ENCODE measurements around the gene GALNT9. TPM values are rescaled to one million over a fixed set of nuclear protein-coding genes. Genes with fewer than 3 reads are reported as not detected.

GALNT9 gene
- total RNA-seq, 4 donors from 2014 or later: 0.17 to 0.58 (median 0.46) TPM

GRCh38 chr12:132322206-132323132, 6.9 kb downstream of the GALNT9 start:
- Histone ChIP-seq H3K4me3 (no peak overlapping the region), H3K9me3 (no peaks in the 10 kb centered on the region), H3K27ac (replicated peaks in 1 of 4) (peak overlapping the region in 1 of 4 donors; percentile 2), H3K4me1 (peaks cover 0 to 27% (median 26%) of the 10 kb centered on the region in 4 donors), H3K27me3 (peaks cover 0 to 75% (median 0%) of the 10 kb centered on the region in 4 donors), H3K36me3 (no peaks in the 10 kb centered on the region)
- intact Hi-C loops (cut with DNase I): no loop called here
- DNase-seq (ENCODE audit: extremely low spot score): no peak
- TF ChIP-seq EP300 (IDR thresholded peaks at IDR 0.05): no peak
- no peak for TF ChIP-seq POLR2AphosphoS5 (IDR thresholded peaks at IDR 0.05)
- TF ChIP-seq CTCF (IDR thresholded peaks at IDR 0.05): no peak
- no peak for TF ChIP-seq POLR2A (IDR thresholded peaks at IDR 0.05; ENCODE audit: low read depth)
- WGBS: 74% methylated on average over 25 of the region's 43 CpGs

DNA sequence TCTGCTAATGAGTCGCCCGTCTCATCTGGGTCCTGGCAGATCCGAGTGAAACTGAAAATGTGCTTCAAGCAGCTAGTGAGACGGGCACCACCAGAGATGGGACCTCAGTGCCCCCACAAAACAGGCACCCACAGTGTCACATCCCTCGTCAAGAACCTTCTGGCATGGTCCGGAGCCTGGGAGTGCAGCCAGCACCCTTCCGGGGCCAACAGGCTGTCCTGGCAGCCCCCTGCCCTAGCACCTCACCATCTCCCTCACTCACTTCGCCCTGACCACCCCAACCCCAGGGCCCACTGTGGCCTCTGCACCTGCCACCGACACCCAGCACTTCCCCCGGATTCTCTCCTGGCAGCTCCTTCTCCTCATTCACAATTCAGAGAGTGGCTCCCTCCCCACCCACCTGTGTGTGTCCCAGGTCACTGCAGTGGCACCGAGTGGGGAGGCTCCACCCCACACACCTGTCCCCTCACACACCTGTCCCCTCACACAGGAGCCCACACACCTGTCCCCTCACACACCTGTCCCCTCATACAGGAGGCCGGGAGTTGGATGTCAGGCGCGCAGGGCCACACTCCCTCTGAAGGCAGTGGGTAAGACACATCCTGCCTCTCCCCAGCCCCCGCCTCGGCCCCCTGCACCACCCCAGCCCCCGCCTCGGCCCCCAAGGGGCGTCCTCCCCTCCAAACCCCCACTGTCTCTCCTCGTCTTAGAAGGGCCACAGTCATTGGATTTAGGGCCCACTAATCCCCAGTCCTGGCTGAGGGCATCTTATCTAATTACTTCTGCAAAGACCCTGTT, 7.9 kb downstream of the GALNT9 start:
- intact Hi-C loops (cut with DNase I): no loop called here
- no peaks in the 10 kb centered on the region for H3K9me3 ChIP-seq
- no peak overlapping the region for H3K4me3 ChIP-seq
- no peaks in the 10 kb centered on the region for H3K36me3 ChIP-seq
- 84% methylated on average over 12 of the region's 20 CpGs for WGBS
- H3K27ac ChIP-seq (replicated peaks in 1 of 4): no peak overlapping the region
- peaks cover 0 to 19% (median 18%) of the 10 kb centered on the region in 4 donors for H3K4me1 ChIP-seq
- TF ChIP-seq POLR2A (IDR thresholded peaks at IDR 0.05; ENCODE audit: low read depth) (no peak), POLR2AphosphoS5 (IDR thresholded peaks at IDR 0.05) (no peak), EP300 (IDR thresholded peaks at IDR 0.05) (no peak), CTCF (IDR thresholded peaks at IDR 0.05) (no peak)
- DNase-seq (ENCODE audit: extremely low spot score): no peak
- peaks cover 0 to 83% (median 0%) of the 10 kb centered on the region in 4 donors for H3K27me3 ChIP-seq

- Histone ChIP-seq H3K4me1 (peaks cover 0 to 19% (median 18%) of the 10 kb centered on the region in 4 donors), H3K27me3 (peaks cover 0 to 86% (median 0%) of the 10 kb centered on the region in 4 donors), H3K4me3 (no peak overlapping the region), H3K27ac (replicated peaks in 1 of 4) (no peak overlapping the region), H3K36me3 (no peaks in the 10 kb centered on the region), H3K9me3 (no peaks in the 10 kb centered on the region)
- no peak for TF ChIP-seq CTCF (IDR thresholded peaks at IDR 0.05)
- TF ChIP-seq EP300 (IDR thresholded peaks at IDR 0.05): no peak
- no peak for TF ChIP-seq POLR2AphosphoS5 (IDR thresholded peaks at IDR 0.05)
- TF ChIP-seq POLR2A (IDR thresholded peaks at IDR 0.05; ENCODE audit: low read depth): no peak
- 86% methylated on average over 7 of the region's 23 CpGs for WGBS
- DNase-seq (ENCODE audit: extremely low spot score): no peak
- intact Hi-C loops (cut with DNase I): no loop called here
These were observed 8.6 kb downstream of the GALNT9 start for GRCh38 chr12:132320767-132321211.

GRCh38 chr12:132319991-132320570, 9.3 kb downstream of the GALNT9 start:
- Histone ChIP-seq H3K27me3 (peaks cover 0 to 86% (median 0%) of the 10 kb centered on the region in 4 donors), H3K27ac (replicated peaks in 1 of 4) (no peak overlapping the region), H3K9me3 (no peaks in the 10 kb centered on the region), H3K4me1 (peaks cover 0 to 19% (median 18%) of the 10 kb centered on the region in 4 donors), H3K36me3 (no peaks in the 10 kb centered on the region), H3K4me3 (no peak overlapping the region)
- TF ChIP-seq POLR2AphosphoS5 (IDR thresholded peaks at IDR 0.05) (no peak), CTCF (IDR thresholded peaks at IDR 0.05) (no peak), EP300 (IDR thresholded peaks at IDR 0.05) (no peak), POLR2A (IDR thresholded peaks at IDR 0.05; ENCODE audit: low read depth) (no peak)
- 84% methylated on average over 29 of the region's 29 CpGs for WGBS
- DNase-seq (ENCODE audit: extremely low spot score): no peak
- intact Hi-C loops (cut with DNase I): no loop called here
